SKM-1 treated with dmso at 0.1 percent for 144 hours (cell line): ENCODE data around the gene PTPRA.
"Not testable (repeated sequence)": the region's sequence is repeated elsewhere in the genome, so short reads cannot be mapped to it uniquely, and the experiment has no call there.

Experiments used
- DNase-seq: peaks from one replicate; lab custom pipeline; 2025; ENCODE audit not compliant: unreplicated experiment; lab: John Stamatoyannopoulos, UW

Gene PTPRA

GRCh38 chr20:2993250-2993649, 120.0 kb downstream of the PTPRA start:
- DNase-seq = no peak

GRCh38 chr20:2995796-2996195, 122.5 kb downstream of the PTPRA start:
- DNase-seq = no peak

GRCh38 chr20:2998728-2999127, 125.4 kb downstream of the PTPRA start:
- no peak for DNase-seq

GRCh38 chr20:3000852-3001523, 127.7 kb downstream of the PTPRA start:
- DNase-seq = peak; percentile 44

- DNase-seq = no peak
These were observed 130.1 kb downstream of the PTPRA start for GRCh38 chr20:3003416-3003815.

- DNase-seq = no peak
These were observed 137.9 kb downstream of the PTPRA start for GRCh38 chr20:3010985-3011723.

- no peak for DNase-seq
These were observed 138.5 kb downstream of the PTPRA start for GRCh38 chr20:3011752-3012151.

- DNase-seq = no peak
These were observed 140.5 kb downstream of the PTPRA start for GRCh38 chr20:3013771-3014170.

- no peak for DNase-seq
These were observed 140.9 kb downstream of the PTPRA start for GRCh38 chr20:3014179-3014578.

GRCh38 chr20:3014662-3015061, 141.4 kb downstream of the PTPRA start:
- no peak for DNase-seq

GRCh38 chr20:3015302-3015701, 142.0 kb downstream of the PTPRA start:
- DNase-seq = not testable (repeated sequence)

- DNase-seq = no peak
These were observed 148.0 kb downstream of the PTPRA start for GRCh38 chr20:3021327-3021726.

- DNase-seq = no peak
These were observed 148.5 kb downstream of the PTPRA start for GRCh38 chr20:3021777-3022176.

GRCh38 chr20:3022559-3023490, 149.5 kb downstream of the PTPRA start:
- DNase-seq = not testable (repeated sequence)

- no peak for DNase-seq
These were observed 154.7 kb downstream of the PTPRA start for GRCh38 chr20:3027987-3028386.

GRCh38 chr20:3031524-3032147, 158.4 kb downstream of the PTPRA start:
- DNase-seq = no peak

- no peak for DNase-seq
These were observed 159.3 kb downstream of the PTPRA start for GRCh38 chr20:3032624-3033023.

GRCh38 chr20:3037654-3038053, 164.4 kb downstream of the PTPRA start:
- no peak for DNase-seq

GRCh38 chr20:3038454-3038853, 165.2 kb downstream of the PTPRA start:
- DNase-seq = no peak

GRCh38 chr20:3039426-3039825, 166.1 kb downstream of the PTPRA start:
- no peak for DNase-seq

GRCh38 chr20:3040086-3040485, 166.8 kb downstream of the PTPRA start:
- no peak for DNase-seq
